AG09309 (cell line): Measurements from ENCODE around the gene MTSS2.

ENCODE experiments used
- DNase-seq: peaks from one replicate; pipeline ENCODE4 v3.0.0-alpha.2; 2010; ENCODE audit warnings: low read depth
- H3K4me3 ChIP-seq: 2 replicates; pipeline ENCODE4 v1.5.1; 2011; ENCODE audit warnings: mild to moderate bottlenecking, low read depth, low read length, moderate library complexity; ENCODE audit not compliant: control insufficient read depth
- CTCF ChIP-seq: IDR thresholded peaks from 2 replicates; pipeline ENCODE4 v1.5.1; 2011; ENCODE audit warnings: mild to moderate bottlenecking, low read depth, low read length, inconsistent platforms; ENCODE audit not compliant: insufficient read depth, control insufficient read depth; ENCODE audit errors: missing control alignments

Gene MTSS2

GRCh38 chr16:70696355-70696754, 10.5 kb upstream of the MTSS2 start:
- no peak for TF ChIP-seq CTCF
- no peak overlapping the region for H3K4me3 ChIP-seq
- DNase-seq, result no peak

- H3K4me3 ChIP-seq, result no peak overlapping the region
- TF ChIP-seq CTCF, result no peak
- no peak for DNase-seq
Measured at GRCh38 chr16:70695331-70696070, 9.6 kb upstream of the MTSS2 start.

GRCh38 chr16:70694868-70695218, 9.0 kb upstream of the MTSS2 start:
- TF ChIP-seq CTCF, result no peak
- DNase-seq, result no peak
- H3K4me3 ChIP-seq, result no peak overlapping the region

- H3K4me3 ChIP-seq, result no peak overlapping the region
- no peak for DNase-seq
- no peak for TF ChIP-seq CTCF
Measured at GRCh38 chr16:70694088-70694867, 8.4 kb upstream of the MTSS2 start.

- DNase-seq, result no peak
- H3K4me3 ChIP-seq, result no peak overlapping the region
- TF ChIP-seq CTCF, result no peak
Measured at GRCh38 chr16:70692873-70693671, 7.2 kb upstream of the MTSS2 start.

GRCh38 chr16:70692130-70692872, 6.4 kb upstream of the MTSS2 start:
- H3K4me3 ChIP-seq, result no peak overlapping the region
- DNase-seq, result no peak
- TF ChIP-seq CTCF, result no peak
